ENCODE results near the gene CNOT6L. TPM values are rescaled to one million over a fixed set of nuclear protein-coding genes. Genes with fewer than 3 reads are reported as not detected.

CNOT6L gene
- total RNA-seq, 4 donors from 2014 or later: 17.4 to 25.3 (median 21.7) TPM

DNA sequence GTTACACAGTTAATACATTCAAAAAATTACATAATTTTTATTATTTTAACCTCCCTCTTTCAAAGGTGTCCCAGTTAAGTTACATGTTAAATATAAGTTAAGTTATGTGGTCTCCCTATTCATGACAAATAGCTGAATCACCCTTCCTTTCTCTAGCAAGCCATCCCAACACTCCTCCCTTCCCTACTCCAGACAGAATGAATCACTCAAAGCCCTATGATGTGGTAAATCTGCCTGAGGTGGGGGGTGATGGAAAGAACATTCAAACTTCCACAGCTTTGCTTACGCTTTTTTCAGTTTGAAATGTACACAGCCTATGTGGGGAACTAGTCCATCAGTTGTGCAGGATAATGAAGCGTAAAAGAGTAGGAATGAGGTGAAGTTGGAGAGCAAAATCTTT lies 123.4 kb downstream of the CNOT6L start:
- H3K36me3 ChIP-seq: no peaks in the 10 kb centered on the region
- H3K27me3 ChIP-seq: no peaks in the 10 kb centered on the region
- intact Hi-C loops (cut with DNase I): loop anchor here (5.0 kb wide), 1 partner anchor 308 kb away; no protein-coding TSS in a partner anchor
- TF ChIP-seq, protein P1, sequence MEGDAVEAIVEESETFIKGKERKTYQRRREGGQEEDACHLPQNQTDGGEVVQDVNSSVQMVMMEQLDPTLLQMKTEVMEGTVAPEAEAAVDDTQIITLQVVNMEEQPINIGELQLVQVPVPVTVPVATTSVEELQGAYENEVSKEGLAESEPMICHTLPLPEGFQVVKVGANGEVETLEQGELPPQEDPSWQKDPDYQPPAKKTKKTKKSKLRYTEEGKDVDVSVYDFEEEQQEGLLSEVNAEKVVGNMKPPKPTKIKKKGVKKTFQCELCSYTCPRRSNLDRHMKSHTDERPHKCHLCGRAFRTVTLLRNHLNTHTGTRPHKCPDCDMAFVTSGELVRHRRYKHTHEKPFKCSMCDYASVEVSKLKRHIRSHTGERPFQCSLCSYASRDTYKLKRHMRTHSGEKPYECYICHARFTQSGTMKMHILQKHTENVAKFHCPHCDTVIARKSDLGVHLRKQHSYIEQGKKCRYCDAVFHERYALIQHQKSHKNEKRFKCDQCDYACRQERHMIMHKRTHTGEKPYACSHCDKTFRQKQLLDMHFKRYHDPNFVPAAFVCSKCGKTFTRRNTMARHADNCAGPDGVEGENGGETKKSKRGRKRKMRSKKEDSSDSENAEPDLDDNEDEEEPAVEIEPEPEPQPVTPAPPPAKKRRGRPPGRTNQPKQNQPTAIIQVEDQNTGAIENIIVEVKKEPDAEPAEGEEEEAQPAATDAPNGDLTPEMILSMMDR (IDR thresholded peaks at IDR 0.05): no peak
- TF ChIP-seq POLR2AphosphoS5 (IDR thresholded peaks at IDR 0.05): no peak
- 92% methylated on average over 2 of the region's 2 CpGs for whole genome bisulfite sequencing
- no peaks in the 10 kb centered on the region for H3K9me3 ChIP-seq
- H3K4me3 ChIP-seq: no peak overlapping the region
- H3K4me1 ChIP-seq: peaks cover 5 to 22% (median 13%) of the 10 kb centered on the region in 4 donors
- no peak overlapping the region for H3K27ac ChIP-seq (replicated peaks in 1 of 4)
- no peak for DNase-seq (ENCODE audit: extremely low spot score)

DNA sequence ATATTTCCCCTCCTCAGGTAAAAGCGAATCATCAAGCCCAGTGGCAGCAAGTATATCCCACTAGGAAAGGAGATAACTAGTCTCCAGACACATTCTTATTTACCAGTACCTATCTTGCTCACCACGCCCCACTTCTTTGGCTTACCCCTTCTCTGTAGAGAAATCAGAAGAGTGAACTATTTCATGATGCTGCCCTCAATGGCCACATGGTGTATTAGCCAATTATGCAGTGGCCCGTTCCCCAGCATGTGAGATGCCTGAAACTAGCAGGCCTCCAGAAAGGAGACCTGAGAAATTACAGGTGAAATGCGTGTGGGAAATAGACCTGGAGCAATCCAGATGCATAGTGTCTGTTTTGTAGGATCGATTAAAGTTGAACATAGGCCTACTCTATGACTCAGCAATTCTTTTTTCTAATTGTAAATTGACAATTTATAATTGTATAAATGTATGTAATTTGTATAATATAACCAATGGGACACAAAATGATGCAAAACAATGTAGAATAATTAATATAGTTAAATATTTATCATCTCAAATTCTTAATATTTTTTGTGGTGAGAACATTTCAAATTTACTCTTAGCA lies 126.2 kb downstream of the CNOT6L start:
- Histone ChIP-seq H3K4me1 (peaks cover 0 to 6% (median 2%) of the 10 kb centered on the region in 4 donors), H3K27ac (replicated peaks in 1 of 4) (no peak overlapping the region), H3K4me3 (no peak overlapping the region), H3K36me3 (no peaks in the 10 kb centered on the region), H3K9me3 (no peaks in the 10 kb centered on the region), H3K27me3 (no peaks in the 10 kb centered on the region)
- no peak for DNase-seq (ENCODE audit: extremely low spot score)
- TF ChIP-seq EP300 (IDR thresholded peaks at IDR 0.05): no peak
- TF ChIP-seq POLR2AphosphoS5 (IDR thresholded peaks at IDR 0.05): no peak
- TF ChIP-seq POLR2A (IDR thresholded peaks at IDR 0.05; ENCODE audit: low read depth): no peak
- TF ChIP-seq, protein P1 (IDR thresholded peaks at IDR 0.05): no peak
- intact Hi-C loops (cut with DNase I): no loop called here
- WGBS: 96% methylated on average over 5 of the region's 5 CpGs

DNA sequence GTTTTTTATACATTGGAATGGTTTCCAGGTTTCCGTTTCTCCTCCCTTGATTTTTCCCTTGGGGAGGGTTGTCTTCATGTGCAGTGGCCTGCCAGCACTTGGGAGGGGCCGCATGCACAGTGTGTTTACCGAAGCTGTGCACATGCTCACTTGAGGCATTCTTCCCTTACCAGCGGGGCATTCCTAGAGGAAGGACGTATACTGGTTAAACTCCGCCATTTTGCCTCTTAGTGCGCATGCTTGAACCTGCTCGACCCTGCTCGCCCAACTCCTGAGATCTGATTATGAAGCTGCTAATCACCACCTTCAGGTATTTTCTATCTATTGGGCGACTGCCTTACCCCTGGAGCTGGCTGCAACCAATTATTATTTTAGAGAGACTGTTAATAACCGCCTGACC lies 137.4 kb downstream of the CNOT6L start:
- Histone ChIP-seq H3K4me3 (no peak overlapping the region), H3K27me3 (no peaks in the 10 kb centered on the region), H3K4me1 (no peaks in the 10 kb centered on the region), H3K9me3 (no peaks in the 10 kb centered on the region), H3K27ac (replicated peaks in 1 of 4) (no peak overlapping the region), H3K36me3 (no peaks in the 10 kb centered on the region)
- 88% methylated on average over 11 of the region's 11 CpGs for WGBS
- TF ChIP-seq, protein P1 (IDR thresholded peaks at IDR 0.05): no peak
- TF ChIP-seq POLR2A (IDR thresholded peaks at IDR 0.05; ENCODE audit: low read depth): no peak
- TF ChIP-seq POLR2AphosphoS5 (IDR thresholded peaks at IDR 0.05): no peak
- TF ChIP-seq EP300 (IDR thresholded peaks at IDR 0.05): no peak
- intact Hi-C loops (cut with DNase I): no loop called here
- DNase-seq (ENCODE audit: extremely low spot score): no peak

DNA sequence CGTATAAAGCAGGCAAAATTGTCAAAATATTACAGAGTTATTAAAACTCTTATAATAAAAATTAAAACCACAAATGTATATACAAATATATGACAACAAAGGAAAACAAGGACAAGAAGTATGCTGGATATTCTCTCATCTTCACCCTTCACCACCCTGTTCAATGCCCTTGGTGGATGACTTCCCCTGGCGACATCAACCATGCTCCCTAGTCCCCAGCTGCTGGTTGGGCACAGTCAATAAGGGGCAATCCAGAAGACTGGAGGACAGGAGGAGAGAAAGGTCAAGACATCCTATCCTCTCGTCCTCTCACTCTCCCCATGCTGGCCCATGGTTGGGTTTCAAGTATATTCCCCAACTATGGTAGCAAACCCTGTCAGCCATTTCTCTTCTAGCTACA lies 142.3 kb downstream of the CNOT6L start:
- H3K4me1 ChIP-seq: peaks cover 0 to 9% (median 4%) of the 10 kb centered on the region in 4 donors
- H3K4me3 ChIP-seq: no peak overlapping the region
- H3K9me3 ChIP-seq: no peaks in the 10 kb centered on the region

More for the DNA sequence above, 142.3 kb downstream of the CNOT6L start:
- TF ChIP-seq, protein P1 (IDR thresholded peaks at IDR 0.05): no peak
- TF ChIP-seq POLR2A (IDR thresholded peaks at IDR 0.05; ENCODE audit: low read depth) (no peak), EP300 (IDR thresholded peaks at IDR 0.05) (no peak), POLR2AphosphoS5 (IDR thresholded peaks at IDR 0.05) (no peak)
- DNase-seq (ENCODE audit: extremely low spot score): no peak
- WGBS: 84% methylated on average over 3 of the region's 3 CpGs
- Histone ChIP-seq H3K36me3 (no peaks in the 10 kb centered on the region), H3K27ac (replicated peaks in 1 of 4) (no peak overlapping the region), H3K27me3 (no peaks in the 10 kb centered on the region)
- intact Hi-C loops (cut with DNase I): no loop called here

Measured in esophagus muscularis mucosa (tissue), 4 donors.